Epithelial cell of proximal tubule (primary cell): ENCODE measurements around the gene RERE. TPM values are rescaled to one million over a fixed set of nuclear protein-coding genes. Genes with fewer than 3 reads are reported as not detected.

Source experiments
- DNase-seq: peaks from one replicate; pipeline ENCODE4 v3.0.0-alpha.2; 2011; ENCODE audit warnings: low read depth
- H3K4me3 ChIP-seq: 2 replicates; pipeline ENCODE4 v1.5.1; 2011; ENCODE audit warnings: low read depth, mild to moderate bottlenecking, low read length
- total RNA-seq: library from RNA; depleted of rRNA; stranded (reverse); fragments of >200 nt; gene quantifications from 2 replicates; pipeline ENCODE4 v1.2.3, GENCODE V29; 2015
- TF ChIP-seq, protein P1 (sequence below): conservative IDR thresholded peaks from 2 replicates; pipeline ENCODE4 v1.5.1; 2012; ENCODE audit warnings: low read depth, mild to moderate bottlenecking, low read length

The RERE gene
- total RNA-seq, 1 donor from 2014 or later: 18.0 TPM

DNA sequence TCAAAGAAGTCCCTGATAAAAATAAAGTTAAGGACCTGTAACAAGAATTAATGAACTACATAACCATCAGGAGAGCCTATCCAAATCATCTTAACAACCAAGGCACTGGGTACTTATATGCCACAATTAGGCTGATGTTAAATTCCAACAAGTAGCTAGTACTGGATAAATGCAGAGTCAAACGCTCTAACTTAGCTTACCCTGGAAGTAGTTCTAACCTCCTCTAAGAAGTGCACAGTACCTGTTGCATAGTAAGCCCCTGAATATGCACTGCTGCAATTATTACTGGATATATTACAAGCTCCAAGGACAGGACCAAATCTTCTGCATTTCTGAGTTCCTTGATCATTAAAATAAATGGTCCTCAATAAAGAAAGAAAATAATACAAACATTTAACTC, 125.8 kb downstream of the RERE start:
- TF ChIP-seq, protein P1, sequence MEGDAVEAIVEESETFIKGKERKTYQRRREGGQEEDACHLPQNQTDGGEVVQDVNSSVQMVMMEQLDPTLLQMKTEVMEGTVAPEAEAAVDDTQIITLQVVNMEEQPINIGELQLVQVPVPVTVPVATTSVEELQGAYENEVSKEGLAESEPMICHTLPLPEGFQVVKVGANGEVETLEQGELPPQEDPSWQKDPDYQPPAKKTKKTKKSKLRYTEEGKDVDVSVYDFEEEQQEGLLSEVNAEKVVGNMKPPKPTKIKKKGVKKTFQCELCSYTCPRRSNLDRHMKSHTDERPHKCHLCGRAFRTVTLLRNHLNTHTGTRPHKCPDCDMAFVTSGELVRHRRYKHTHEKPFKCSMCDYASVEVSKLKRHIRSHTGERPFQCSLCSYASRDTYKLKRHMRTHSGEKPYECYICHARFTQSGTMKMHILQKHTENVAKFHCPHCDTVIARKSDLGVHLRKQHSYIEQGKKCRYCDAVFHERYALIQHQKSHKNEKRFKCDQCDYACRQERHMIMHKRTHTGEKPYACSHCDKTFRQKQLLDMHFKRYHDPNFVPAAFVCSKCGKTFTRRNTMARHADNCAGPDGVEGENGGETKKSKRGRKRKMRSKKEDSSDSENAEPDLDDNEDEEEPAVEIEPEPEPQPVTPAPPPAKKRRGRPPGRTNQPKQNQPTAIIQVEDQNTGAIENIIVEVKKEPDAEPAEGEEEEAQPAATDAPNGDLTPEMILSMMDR: no peak
- no peak for DNase-seq
- no peak overlapping the region for H3K4me3 ChIP-seq

DNA sequence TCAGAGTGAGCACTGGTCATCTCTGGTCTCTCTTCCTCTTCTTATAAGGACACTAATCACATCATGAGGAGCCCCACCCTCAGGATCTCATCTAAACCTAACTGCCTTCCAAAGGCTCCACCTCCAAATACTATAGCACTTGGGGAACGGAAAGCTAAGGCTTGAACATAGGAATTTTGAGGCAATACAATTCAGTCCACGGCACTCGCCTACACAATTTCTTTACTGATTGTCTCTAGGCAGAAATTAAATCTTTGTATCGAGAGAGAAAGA, 127.3 kb downstream of the RERE start:
- no peak overlapping the region for H3K4me3 ChIP-seq
- TF ChIP-seq, protein P1: no peak
- no peak for DNase-seq

DNA sequence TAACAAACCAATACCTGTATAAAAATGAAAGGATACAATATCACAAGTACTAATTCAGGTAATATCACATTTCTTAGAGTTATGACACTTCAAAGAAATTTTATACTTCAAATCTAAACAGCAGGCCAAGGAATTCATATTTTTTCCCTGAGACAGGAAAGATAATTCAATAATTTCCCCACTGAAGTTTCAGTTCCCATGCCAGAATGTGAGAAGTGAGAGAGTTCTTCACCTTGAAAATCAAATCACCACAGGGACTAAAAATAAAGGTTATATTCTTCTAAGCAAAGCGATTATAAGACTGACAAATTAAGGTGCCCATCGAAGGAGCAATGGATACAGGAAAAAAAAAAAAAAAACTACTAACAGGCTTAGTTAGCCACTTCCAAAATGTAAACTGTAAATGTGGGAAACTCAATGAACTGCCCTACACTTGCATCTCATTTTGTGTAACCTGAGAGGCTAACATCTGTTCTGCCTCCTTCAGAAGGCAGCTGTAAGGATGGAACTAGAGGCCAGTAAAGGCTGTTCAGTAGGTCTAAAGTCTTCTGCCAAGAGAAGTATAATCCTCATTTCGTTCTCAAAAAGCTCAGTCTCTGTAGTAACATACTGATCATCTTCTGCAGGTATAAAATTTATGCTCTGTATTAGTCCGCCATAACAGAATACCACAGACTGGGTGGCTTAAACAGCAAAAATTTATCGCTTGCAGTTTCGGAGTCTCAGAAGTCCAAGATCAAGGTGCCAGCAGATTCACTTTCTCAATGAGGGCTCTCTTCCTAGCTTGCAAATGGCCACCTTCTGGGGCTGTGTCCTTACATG, 127.8 kb downstream of the RERE start:
- H3K4me3 ChIP-seq: no peak overlapping the region
- DNase-seq: no peak
- TF ChIP-seq, protein P1: no peak

DNA sequence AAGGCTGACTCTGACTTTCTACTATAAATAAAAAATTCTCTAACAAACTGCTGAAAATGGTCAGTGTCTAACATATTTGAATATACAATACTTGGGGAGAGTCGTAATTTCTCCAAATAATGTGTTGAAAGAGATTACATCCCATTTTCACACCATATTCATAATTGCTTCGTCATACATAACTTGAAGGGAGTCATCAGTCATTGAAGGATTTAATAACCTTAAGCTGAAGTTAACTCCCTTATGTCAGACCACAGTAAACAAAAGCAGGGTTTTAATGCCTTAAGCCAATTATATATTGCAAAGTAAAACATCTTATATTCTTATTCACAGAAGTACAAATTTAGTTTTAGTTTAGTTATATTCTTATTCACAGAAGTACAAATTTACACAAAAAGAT, 129.9 kb downstream of the RERE start:
- TF ChIP-seq, protein P1: no peak
- no peak overlapping the region for H3K4me3 ChIP-seq
- no peak for DNase-seq

DNA sequence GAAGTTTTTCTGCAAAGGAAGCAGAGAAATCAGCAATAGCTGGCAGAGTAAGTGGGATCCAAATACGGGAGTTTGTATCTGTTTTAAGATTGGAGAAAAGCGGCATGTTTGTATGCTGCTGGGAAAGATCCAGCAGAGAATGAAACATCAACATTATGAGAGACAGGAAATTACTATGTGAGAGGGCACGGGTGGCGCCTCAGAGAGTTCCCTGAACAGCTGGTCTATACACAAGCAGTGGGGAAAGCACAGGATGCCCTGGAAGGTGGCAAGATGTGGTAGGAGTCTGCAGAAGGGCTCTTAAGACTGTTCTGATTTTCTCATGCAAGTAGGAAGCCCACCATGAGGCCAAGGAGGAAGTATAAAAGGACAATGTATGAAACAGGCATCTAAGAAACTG, 130.4 kb downstream of the RERE start:
- no peak overlapping the region for H3K4me3 ChIP-seq
- TF ChIP-seq, protein P1: no peak
- DNase-seq: no peak

DNA sequence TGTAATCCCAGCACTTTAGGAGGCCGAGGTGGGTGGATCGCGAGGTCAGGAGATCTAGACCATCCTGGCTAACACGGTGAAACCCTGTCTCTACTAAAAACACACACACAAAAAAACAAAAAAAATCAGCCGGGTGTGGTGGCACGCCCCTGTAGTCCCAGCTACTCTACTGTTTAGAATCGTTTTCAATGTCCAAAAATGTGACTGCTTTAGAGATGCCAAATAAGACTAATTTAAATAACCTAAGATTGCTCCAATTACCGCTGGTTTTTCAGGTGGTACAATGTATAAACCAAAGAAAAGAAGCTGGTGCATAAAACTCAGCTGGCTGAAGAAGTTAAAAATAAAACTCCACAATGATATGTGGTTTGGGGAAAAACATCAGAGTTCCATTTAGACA, 132.0 kb downstream of the RERE start:
- TF ChIP-seq, protein P1: no peak

DNA sequence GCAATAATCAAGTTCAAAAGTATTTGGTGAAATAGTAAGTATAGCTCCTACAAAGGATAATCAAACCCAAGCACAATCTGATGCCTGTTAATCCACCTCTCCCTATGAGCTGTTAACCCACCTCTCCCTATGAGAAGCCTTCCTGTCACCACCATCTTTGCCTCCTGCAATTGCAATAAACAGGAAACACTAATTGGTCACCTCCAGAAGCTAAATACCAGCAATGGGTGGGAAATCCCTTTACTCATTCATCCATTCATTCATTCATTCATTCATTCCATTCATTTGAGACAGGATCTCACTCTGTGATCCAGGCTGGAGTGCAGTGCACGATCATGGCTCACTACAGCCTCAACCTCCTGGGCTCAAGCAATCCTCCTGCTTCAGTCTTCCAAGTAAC, 132.8 kb downstream of the RERE start:
- TF ChIP-seq, protein P1: no peak
- DNase-seq: no peak
- no peak overlapping the region for H3K4me3 ChIP-seq

More for the DNA sequence above, 132.0 kb downstream of the RERE start:
- no peak overlapping the region for H3K4me3 ChIP-seq
- DNase-seq: no peak
